ENCODE measurements around the gene RARS1.

RARS1 gene

DNA sequence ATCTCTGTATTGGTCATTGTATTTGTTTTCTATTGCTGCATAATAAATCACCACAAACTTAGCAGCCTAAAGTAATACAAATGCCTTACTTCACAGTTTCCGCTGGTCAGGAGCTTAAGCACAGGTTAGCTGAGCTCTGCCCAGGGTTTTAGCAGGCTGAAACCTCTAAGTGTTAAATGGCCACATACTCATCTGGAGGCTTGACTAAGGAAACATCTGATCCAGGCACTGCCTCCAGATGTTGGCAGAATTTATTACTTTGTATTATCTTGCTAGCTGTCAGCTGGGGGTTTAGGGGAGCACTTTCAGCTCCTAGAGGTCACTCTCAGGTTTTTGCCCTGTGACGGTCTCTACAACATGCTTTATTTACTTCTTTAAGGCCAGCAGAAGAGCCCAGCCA, 23.2 kb upstream of the RARS1 start (continued):
- TF ChIP-seq, protein P1, sequence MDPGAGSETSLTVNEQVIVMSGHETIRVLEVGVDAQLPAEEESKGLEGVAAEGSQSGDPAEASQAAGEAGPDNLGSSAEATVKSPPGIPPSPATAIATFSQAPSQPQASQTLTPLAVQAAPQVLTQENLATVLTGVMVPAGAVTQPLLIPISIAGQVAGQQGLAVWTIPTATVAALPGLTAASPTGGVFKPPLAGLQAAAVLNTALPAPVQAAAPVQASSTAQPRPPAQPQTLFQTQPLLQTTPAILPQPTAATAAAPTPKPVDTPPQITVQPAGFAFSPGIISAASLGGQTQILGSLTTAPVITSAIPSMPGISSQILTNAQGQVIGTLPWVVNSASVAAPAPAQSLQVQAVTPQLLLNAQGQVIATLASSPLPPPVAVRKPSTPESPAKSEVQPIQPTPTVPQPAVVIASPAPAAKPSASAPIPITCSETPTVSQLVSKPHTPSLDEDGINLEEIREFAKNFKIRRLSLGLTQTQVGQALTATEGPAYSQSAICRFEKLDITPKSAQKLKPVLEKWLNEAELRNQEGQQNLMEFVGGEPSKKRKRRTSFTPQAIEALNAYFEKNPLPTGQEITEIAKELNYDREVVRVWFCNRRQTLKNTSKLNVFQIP (CRISPR knock-in tag; IDR thresholded peaks at IDR 0.05; ENCODE audit: borderline replicate concordance, low read depth): no peak
- TF ChIP-seq OSR1 (CRISPR knock-in tag; IDR thresholded peaks at IDR 0.05) (no peak), ZFP3 (CRISPR knock-in tag; IDR thresholded peaks at IDR 0.05) (no peak)
- TF ChIP-seq, protein P2, sequence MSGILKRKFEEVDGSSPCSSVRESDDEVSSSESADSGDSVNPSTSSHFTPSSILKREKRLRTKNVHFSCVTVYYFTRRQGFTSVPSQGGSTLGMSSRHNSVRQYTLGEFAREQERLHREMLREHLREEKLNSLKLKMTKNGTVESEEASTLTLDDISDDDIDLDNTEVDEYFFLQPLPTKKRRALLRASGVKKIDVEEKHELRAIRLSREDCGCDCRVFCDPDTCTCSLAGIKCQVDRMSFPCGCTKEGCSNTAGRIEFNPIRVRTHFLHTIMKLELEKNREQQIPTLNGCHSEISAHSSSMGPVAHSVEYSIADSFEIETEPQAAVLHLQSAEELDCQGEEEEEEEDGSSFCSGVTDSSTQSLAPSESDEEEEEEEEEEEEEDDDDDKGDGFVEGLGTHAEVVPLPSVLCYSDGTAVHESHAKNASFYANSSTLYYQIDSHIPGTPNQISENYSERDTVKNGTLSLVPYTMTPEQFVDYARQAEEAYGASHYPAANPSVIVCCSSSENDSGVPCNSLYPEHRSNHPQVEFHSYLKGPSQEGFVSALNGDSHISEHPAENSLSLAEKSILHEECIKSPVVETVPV (CRISPR knock-in tag; IDR thresholded peaks at IDR 0.05): no peak

DNA sequence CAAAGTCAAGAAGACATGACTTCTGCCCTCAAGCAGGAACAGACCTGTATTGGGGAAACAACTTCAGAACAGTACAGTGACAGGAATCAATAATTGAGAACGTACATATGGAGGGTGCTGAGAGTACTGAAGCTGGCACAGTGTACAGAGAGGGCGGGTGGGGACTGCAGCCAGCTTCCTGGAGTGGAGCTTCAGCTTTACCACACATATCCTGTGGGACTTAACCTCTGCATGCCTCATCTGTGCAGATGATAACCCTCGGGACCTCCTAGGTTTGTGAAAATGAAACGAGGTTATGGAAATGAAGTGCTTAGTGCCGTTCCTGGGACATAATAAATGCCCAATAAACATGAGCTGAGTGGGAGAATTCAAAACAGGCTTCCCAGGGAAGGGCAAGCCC, 22.1 kb upstream of the RARS1 start:
- TF ChIP-seq CSDC2 (CRISPR knock-in tag; IDR thresholded peaks at IDR 0.05) (no peak), TCF4 (CRISPR knock-in tag; IDR thresholded peaks at IDR 0.05; ENCODE audit: borderline replicate concordance) (no peak), ZNF70 (CRISPR knock-in tag; IDR thresholded peaks at IDR 0.05) (no peak), RARB (CRISPR knock-in tag; IDR thresholded peaks at IDR 0.05) (no peak)
- no peak for ATAC-seq

DNA sequence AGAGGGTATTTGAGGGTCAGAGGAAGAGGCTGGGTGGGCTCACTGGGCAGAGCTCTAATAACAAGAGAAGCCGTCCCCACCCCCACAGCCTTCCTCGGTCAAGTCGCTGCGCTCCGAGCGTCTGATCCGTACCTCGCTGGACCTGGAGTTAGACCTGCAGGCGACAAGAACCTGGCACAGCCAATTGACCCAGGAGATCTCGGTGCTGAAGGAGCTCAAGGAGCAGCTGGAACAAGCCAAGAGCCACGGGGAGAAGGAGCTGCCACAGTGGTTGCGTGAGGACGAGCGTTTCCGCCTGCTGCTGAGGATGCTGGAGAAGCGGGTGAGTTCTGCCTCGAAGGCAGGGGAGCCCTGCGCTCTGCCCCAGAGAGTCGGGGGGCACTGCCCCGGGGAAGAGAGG, 21.6 kb upstream of the RARS1 start:
- ATAC-seq: no peak
- no peak for TF ChIP-seq ESRRG (CRISPR knock-in tag; IDR thresholded peaks at IDR 0.05)
- no peak for TF ChIP-seq OSR1 (CRISPR knock-in tag; IDR thresholded peaks at IDR 0.05)
- TF ChIP-seq SNAI2 (CRISPR knock-in tag; IDR thresholded peaks at IDR 0.05): no peak
- TF ChIP-seq CSDC2 (CRISPR knock-in tag; IDR thresholded peaks at IDR 0.05): no peak
- TF ChIP-seq ZFP3 (CRISPR knock-in tag; IDR thresholded peaks at IDR 0.05): no peak
- TF ChIP-seq, protein P3, sequence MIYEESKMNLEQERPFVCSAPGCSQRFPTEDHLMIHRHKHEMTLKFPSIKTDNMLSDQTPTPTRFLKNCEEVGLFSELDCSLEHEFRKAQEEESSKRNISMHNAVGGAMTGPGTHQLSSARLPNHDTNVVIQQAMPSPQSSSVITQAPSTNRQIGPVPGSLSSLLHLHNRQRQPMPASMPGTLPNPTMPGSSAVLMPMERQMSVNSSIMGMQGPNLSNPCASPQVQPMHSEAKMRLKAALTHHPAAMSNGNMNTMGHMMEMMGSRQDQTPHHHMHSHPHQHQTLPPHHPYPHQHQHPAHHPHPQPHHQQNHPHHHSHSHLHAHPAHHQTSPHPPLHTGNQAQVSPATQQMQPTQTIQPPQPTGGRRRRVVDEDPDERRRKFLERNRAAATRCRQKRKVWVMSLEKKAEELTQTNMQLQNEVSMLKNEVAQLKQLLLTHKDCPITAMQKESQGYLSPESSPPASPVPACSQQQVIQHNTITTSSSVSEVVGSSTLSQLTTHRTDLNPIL (CRISPR knock-in tag; IDR thresholded peaks at IDR 0.05; ENCODE audit: low read depth): no peak
- TF ChIP-seq, protein P4, sequence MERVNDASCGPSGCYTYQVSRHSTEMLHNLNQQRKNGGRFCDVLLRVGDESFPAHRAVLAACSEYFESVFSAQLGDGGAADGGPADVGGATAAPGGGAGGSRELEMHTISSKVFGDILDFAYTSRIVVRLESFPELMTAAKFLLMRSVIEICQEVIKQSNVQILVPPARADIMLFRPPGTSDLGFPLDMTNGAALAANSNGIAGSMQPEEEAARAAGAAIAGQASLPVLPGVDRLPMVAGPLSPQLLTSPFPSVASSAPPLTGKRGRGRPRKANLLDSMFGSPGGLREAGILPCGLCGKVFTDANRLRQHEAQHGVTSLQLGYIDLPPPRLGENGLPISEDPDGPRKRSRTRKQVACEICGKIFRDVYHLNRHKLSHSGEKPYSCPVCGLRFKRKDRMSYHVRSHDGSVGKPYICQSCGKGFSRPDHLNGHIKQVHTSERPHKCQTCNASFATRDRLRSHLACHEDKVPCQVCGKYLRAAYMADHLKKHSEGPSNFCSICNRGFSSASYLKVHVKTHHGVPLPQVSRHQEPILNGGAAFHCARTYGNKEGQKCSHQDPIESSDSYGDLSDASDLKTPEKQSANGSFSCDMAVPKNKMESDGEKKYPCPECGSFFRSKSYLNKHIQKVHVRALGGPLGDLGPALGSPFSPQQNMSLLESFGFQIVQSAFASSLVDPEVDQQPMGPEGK (CRISPR knock-in tag; IDR thresholded peaks at IDR 0.05; ENCODE audit: borderline replicate concordance): no peak
- TF ChIP-seq PPARA (CRISPR knock-in tag; IDR thresholded peaks at IDR 0.05; ENCODE audit: borderline replicate concordance): no peak
- no peak for TF ChIP-seq BACH2 (CRISPR knock-in tag; IDR thresholded peaks at IDR 0.05; ENCODE audit: borderline replicate concordance)
- TF ChIP-seq, protein P1 (CRISPR knock-in tag; IDR thresholded peaks at IDR 0.05; ENCODE audit: borderline replicate concordance, low read depth): no peak

DNA sequence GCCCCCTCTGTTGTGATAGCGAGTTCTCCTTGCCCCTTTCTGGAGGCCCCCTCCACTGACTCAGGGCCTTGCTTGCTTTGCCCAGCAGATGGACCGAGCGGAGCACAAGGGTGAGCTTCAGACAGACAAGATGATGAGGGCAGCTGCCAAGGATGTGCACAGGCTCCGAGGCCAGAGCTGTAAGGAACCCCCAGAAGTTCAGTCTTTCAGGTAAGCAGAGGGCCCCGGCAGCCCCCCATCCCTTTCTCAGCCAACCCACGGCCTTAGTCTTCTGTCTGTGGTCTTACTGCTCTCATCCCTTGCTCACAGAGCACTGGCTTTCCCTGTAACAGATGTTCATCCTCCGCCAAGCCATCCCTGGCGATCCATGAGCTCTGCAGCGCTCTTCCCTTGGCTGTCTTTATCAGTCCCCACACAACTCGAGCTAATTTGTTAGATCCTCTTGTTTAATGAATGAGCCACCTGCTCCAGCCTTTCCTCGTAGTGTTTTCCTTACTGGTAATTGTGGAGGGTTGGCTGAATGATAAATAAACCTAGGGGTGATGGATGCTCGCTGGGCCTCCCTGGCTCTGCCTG, 18.4 kb upstream of the RARS1 start:
- no peak for TF ChIP-seq ESRRG (CRISPR knock-in tag; IDR thresholded peaks at IDR 0.05)
- TF ChIP-seq TCF4 (CRISPR knock-in tag; IDR thresholded peaks at IDR 0.05; ENCODE audit: borderline replicate concordance): no peak
- TF ChIP-seq BACH2 (CRISPR knock-in tag; IDR thresholded peaks at IDR 0.05; ENCODE audit: borderline replicate concordance): no peak
- no peak for TF ChIP-seq ZFP30 (CRISPR knock-in tag; IDR thresholded peaks at IDR 0.05)
- TF ChIP-seq, protein P4 (CRISPR knock-in tag; IDR thresholded peaks at IDR 0.05; ENCODE audit: borderline replicate concordance): no peak
- TF ChIP-seq ZNF8 (CRISPR knock-in tag; IDR thresholded peaks at IDR 0.05): no peak
- TF ChIP-seq, protein P1 (CRISPR knock-in tag; IDR thresholded peaks at IDR 0.05; ENCODE audit: borderline replicate concordance, low read depth): no peak
- no peak for TF ChIP-seq ARNTL (CRISPR knock-in tag; IDR thresholded peaks at IDR 0.05; ENCODE audit: borderline replicate concordance, low read depth)
- no peak for TF ChIP-seq ISL1 (CRISPR knock-in tag; IDR thresholded peaks at IDR 0.05)
- TF ChIP-seq ZFP3 (CRISPR knock-in tag; IDR thresholded peaks at IDR 0.05): no peak
- no peak for TF ChIP-seq GLIS3 (CRISPR knock-in tag; IDR thresholded peaks at IDR 0.05)
- TF ChIP-seq OSR1 (CRISPR knock-in tag; IDR thresholded peaks at IDR 0.05): no peak
- no peak for ATAC-seq

All from SK-N-SH treated with all-trans-retinoic acid at 6 μM for 48 hours (cell line).